GM12892 (cell line): ENCODE measurements around the gene TAC4.

Experiments
- POLR2A ChIP-seq: IDR thresholded peaks from 2 replicates; pipeline ENCODE4 v1.6.1; 2011; ENCODE audit warnings: low read depth, low read length, control low read depth
- POLR2AphosphoS5 ChIP-seq: IDR thresholded peaks from 2 replicates; pipeline ENCODE4 v1.6.1; 2011; ENCODE audit warnings: low read depth, low read length, control low read depth
- TAF1 ChIP-seq: IDR thresholded peaks from 2 replicates; pipeline ENCODE4 v1.6.1; 2011; ENCODE audit warnings: low read depth, mild to moderate bottlenecking, control low read depth, low read length, borderline replicate concordance

DNA sequence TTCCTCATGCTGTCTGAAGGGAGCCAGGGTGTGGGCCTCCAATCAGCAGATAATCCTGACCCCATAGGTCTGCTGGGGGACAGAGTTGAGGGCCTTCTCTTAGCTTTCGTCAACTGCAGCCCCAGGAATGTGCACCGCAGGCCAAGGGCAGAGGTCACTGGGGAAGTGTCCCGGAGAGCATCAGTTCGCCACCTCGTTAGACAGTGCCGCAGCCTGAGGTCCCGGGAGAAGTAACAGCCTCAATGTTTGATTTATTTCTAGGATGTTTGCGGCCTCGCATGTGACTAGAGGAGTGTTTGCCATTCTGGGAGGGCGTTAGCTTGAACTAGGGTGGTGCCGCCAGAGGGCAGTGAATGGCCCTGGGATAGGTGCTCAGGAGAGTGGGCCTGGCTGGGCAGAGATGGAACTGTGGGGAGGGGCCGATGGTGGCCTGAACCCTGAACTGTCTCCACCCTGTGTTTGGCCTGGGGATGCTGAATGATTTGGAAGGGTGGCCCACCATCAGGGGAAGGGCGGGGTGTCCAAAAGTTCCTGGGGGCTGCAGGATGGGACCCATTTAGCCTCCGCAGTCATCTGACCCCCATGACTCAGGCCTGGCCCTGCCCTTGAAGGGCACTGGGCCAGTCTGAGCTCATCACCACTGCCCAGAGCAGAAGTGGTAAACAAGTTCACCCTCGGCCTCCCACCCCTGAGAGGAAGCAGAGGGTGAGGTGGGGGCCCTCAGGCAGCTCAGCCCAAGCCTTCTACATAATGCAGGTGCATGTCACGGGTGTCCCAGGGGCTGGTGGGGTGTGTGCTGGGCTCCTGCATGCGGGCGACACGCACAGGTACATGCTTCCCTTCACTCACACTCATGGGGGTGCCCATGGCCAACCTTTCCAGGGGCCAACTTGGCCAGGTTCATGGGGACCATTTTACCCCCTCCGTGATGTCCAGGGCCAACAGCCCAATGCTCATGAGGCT, 12.4 kb upstream of the TAC4 start:
- TF ChIP-seq POLR2A (no peak), POLR2AphosphoS5 (no peak), TAF1 (no peak)
